GM19023 (cell line): ENCODE results near the gene COL5A2.

Source experiments
- ATAC-seq: cut with Tn5 transposase; IDR thresholded peaks from one replicate; pipeline ENCODE4 v1.9.1; 2021; ENCODE audit warnings: mild to moderate bottlenecking, moderate library complexity; ENCODE audit not compliant: unreplicated experiment

Gene COL5A2

GRCh38 chr2:189179570-189179950 is at the start of gene COL5A2:
TSS of gene COL5A2 (minus strand) at chr2:189179761. CDS start at chr2:189179604, 157 bp downstream.
- ATAC-seq = no peak

GRCh38 chr2:189226017-189226416 is 46.5 kb upstream of the COL5A2 start:
- no peak for ATAC-seq

GRCh38 chr2:189225032-189225431 is 45.5 kb upstream of the COL5A2 start:
- no peak for ATAC-seq

- ATAC-seq = no peak
These were observed 43.0 kb upstream of the COL5A2 start for GRCh38 chr2:189222468-189223105.

- ATAC-seq = no peak
These were observed 42.4 kb upstream of the COL5A2 start for GRCh38 chr2:189221811-189222467.

- no peak for ATAC-seq
These were observed 38.7 kb upstream of the COL5A2 start for GRCh38 chr2:189218236-189218635.

GRCh38 chr2:189217541-189217940 is 38.0 kb upstream of the COL5A2 start:
- no peak for ATAC-seq

- ATAC-seq = no peak
These were observed 37.5 kb upstream of the COL5A2 start for GRCh38 chr2:189217051-189217450.

GRCh38 chr2:189214484-189214883 is 34.9 kb upstream of the COL5A2 start:
- ATAC-seq = no peak

- no peak for ATAC-seq
These were observed 33.7 kb upstream of the COL5A2 start for GRCh38 chr2:189213250-189213649.

GRCh38 chr2:189210250-189211087 is 30.9 kb upstream of the COL5A2 start:
- no peak for ATAC-seq

GRCh38 chr2:189208254-189208653 is 28.7 kb upstream of the COL5A2 start:
- no peak for ATAC-seq

- no peak for ATAC-seq
These were observed 24.9 kb upstream of the COL5A2 start for GRCh38 chr2:189204322-189204941.

- ATAC-seq = no peak
These were observed 23.7 kb upstream of the COL5A2 start for GRCh38 chr2:189203177-189203799.

GRCh38 chr2:189199797-189200196 is 20.2 kb upstream of the COL5A2 start:
- no peak for ATAC-seq

- ATAC-seq = no peak
These were observed 13.2 kb upstream of the COL5A2 start for GRCh38 chr2:189192766-189193165.

- no peak for ATAC-seq
These were observed 12.2 kb upstream of the COL5A2 start for GRCh38 chr2:189191766-189192165.

- no peak for ATAC-seq
These were observed 11.1 kb upstream of the COL5A2 start for GRCh38 chr2:189190685-189191084.

GRCh38 chr2:189188115-189188805 is 8.7 kb upstream of the COL5A2 start:
- no peak for ATAC-seq

- ATAC-seq = no peak
These were observed 3.6 kb upstream of the COL5A2 start for GRCh38 chr2:189183170-189183569.
